Thyroid gland (tissue), 4 donors: ENCODE data around the gene MC3R. TPM values are rescaled to one million over a fixed set of nuclear protein-coding genes. Genes with fewer than 3 reads are reported as not detected.
"Not testable (repeated sequence)": the region's sequence is repeated elsewhere in the genome, so short reads cannot be mapped to it uniquely, and the experiment has no call there.

Experiments
- DNase-seq, 2 donors: peaks; one replicate each; pipeline ENCODE4 v3.0.0-alpha.2; 2019
- H3K27ac ChIP-seq, 3 donors: fragments of 200-600 bp; sonication (generic); 1 replicate in 2 of 3; 2 replicates in 1 of 3; pipeline ENCODE4 v1.5.1; 2016 to 2019; ENCODE audit warnings: mild to moderate bottlenecking in 1 of 3, moderate library complexity in 1 of 3
- H3K27me3 ChIP-seq: fragments of 200-600 bp; sonication (generic); one replicate; pipeline ENCODE4 v1.5.1; 2019
- H3K36me3 ChIP-seq, 2 donors: fragments of 200-600 bp; sonication (generic); one replicate each; pipeline ENCODE4 v1.5.1; 2016 to 2019
- H3K4me1 ChIP-seq, 2 donors: fragments of 200-600 bp; sonication (generic); one replicate each; pipeline ENCODE4 v1.5.1; 2017 to 2019
- H3K4me3 ChIP-seq, 3 donors: fragments of 200-600 bp; sonication (generic); replicated peaks in 1 of 3; 1 replicate in 2 of 3; 2 replicates in 1 of 3; pipeline ENCODE4 v1.5.1; 2016; ENCODE audit warnings: mild to moderate bottlenecking in 1 of 3
- H3K9me3 ChIP-seq: fragments of 200-600 bp; sonication (generic); one replicate; pipeline ENCODE4 v1.5.1; 2017
- POLR2A ChIP-seq, 2 donors: fragments of 450-650 bp; IDR thresholded peaks; one replicate each; pipeline ENCODE4 v1.6.1; 2017; ENCODE audit warnings: antibody characterized with exemption in 2 of 2, mild to moderate bottlenecking in 2 of 2, moderate library complexity in 1 of 2
- WGBS, 2 donors: methylation state at CpG; one replicate each; pipeline ENCODE4 v1.1.5; 2017; 5-methylcytosine and 5-hydroxymethylcytosine counted together
- intact Hi-C: fragments of 100-400 bp; cut with DNase I; formaldehyde crosslinking; loops from one replicate; pipeline ENCODE4 v1.15.1; 2023
- total RNA-seq, 4 donors: library from RNA; depleted of rRNA; stranded (reverse); fragments of >200 nt; gene quantifications; one replicate each; pipeline ENCODE4 v1.2.3, GENCODE V29; 2016
- TF ChIP-seq, protein P1 (sequence below), 6 experiments: fragments of 200-600 bp in 3 of 6; fragments of 450-650 bp in 3 of 6; sonication (generic) in 3 of 6; IDR thresholded peaks; one replicate each; pipeline ENCODE4 v1.5.1; 2016 to 2019; ENCODE audit warnings: antibody characterized with exemption in 6 of 6, mild to moderate bottlenecking in 2 of 6, inconsistent platforms in 1 of 6, moderate library complexity in 1 of 6

Gene MC3R
- total RNA-seq, 4 donors from 2014 or later, result not detected

DNA sequence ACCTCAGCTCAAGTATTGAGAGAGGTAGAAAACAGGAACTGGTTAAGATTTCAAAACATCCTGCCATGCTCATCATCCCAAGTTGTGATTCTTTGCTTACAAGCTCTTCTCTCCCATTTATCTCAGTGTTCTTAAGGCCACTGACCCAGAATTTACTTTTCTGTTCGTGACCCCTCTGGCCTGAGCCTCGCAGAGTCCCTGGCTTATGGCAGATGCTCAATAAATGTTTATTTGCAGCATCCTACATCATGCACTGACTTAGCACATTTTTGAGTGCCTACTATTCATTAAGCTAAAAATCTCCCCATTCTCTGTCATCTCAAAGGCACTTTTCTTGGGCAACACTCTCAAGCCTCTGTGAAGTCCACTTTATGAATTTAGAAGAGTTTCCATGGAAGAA, 33.4 kb upstream of the MC3R start:
- TF ChIP-seq, protein P1, sequence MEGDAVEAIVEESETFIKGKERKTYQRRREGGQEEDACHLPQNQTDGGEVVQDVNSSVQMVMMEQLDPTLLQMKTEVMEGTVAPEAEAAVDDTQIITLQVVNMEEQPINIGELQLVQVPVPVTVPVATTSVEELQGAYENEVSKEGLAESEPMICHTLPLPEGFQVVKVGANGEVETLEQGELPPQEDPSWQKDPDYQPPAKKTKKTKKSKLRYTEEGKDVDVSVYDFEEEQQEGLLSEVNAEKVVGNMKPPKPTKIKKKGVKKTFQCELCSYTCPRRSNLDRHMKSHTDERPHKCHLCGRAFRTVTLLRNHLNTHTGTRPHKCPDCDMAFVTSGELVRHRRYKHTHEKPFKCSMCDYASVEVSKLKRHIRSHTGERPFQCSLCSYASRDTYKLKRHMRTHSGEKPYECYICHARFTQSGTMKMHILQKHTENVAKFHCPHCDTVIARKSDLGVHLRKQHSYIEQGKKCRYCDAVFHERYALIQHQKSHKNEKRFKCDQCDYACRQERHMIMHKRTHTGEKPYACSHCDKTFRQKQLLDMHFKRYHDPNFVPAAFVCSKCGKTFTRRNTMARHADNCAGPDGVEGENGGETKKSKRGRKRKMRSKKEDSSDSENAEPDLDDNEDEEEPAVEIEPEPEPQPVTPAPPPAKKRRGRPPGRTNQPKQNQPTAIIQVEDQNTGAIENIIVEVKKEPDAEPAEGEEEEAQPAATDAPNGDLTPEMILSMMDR (IDR thresholded peaks at IDR 0.05), result no peak
- no peak for TF ChIP-seq POLR2A (IDR thresholded peaks at IDR 0.05)
- Histone ChIP-seq H3K4me1 (no peaks in the 10 kb centered on the region), H3K36me3 (no peaks in the 10 kb centered on the region), H3K9me3 (no peaks in the 10 kb centered on the region), H3K4me3 (no peak overlapping the region), H3K27me3 (no peaks in the 10 kb centered on the region), H3K27ac (no peak overlapping the region)
- intact Hi-C loops, result no loop called here
- DNase-seq, result no peak
- whole genome bisulfite sequencing, 2 donors, result 23 to 30% methylated on average over 1 to 2 of the region's 2 CpGs

DNA sequence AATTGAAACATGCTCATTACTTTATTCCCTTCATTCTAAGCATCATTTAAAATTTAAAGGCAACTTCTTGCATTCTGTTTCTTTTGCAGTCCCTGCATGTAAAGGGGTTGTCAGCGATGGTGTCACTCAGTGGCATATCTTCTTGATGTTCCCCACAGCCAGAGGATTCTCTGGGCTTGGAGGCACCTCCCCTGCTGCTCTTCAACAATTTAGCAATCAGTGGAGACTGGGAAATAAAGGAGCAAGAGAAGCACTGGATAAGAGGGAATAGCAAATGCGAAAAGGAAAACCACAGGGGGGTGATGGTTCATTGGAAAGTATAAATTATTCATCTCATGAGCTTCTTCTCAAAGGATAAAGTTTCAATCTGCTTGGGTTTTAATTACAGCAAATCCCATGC, 30.7 kb upstream of the MC3R start:
- Histone ChIP-seq H3K9me3 (no peaks in the 10 kb centered on the region), H3K36me3 (no peaks in the 10 kb centered on the region), H3K27me3 (no peaks in the 10 kb centered on the region), H3K4me3 (no peak overlapping the region), H3K4me1 (no peaks in the 10 kb centered on the region), H3K27ac (no peak overlapping the region)
- no peak for DNase-seq
- WGBS, 2 donors, result 55 to 59% methylated on average over 2 of the region's 2 CpGs
- intact Hi-C loops, result no loop called here
- TF ChIP-seq, protein P1 (IDR thresholded peaks at IDR 0.05), result no peak
- TF ChIP-seq POLR2A (IDR thresholded peaks at IDR 0.05), result no peak

DNA sequence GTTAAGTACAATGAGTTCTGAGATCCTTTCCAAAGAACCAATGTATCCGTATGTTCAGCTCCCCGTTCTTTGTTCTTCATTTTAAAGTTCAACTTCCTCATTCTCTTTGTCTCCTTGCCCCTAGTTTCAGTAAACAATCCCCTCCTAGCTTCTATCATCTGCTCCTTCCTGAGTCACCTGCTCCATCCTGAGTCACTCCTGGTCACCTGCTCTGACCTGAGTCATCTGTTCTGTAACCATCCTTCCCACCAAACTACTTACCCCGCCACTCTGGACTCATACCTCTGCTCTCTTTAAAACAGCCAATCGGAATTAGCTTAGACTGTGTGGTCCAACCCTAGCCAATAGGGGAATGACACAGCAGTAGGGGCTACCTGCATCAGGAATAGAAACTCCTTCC, 27.3 kb upstream of the MC3R start:
- 91 to 93% methylated on average over 4 of the region's 4 CpGs for WGBS, 2 donors

DNA sequence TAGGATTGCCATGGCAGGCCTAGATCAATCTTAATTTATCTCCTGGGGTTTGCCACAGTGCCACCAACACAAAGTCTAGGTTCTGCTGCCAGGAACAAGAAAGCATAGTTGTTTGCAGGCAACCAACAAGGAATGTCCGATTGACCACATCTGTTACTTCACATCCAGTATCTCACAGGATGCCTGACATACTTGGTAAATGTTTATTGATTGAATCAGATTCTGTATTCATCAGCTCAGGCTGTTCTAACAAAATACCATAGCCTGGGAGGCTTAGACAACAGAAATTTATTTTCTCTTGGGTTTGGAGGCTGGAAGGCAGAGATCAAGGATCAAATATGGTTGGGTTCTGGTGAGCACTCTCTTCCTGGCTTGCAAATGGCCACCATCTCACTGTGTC, 26.3 kb upstream of the MC3R start:
- Histone ChIP-seq H3K9me3 (no peaks in the 10 kb centered on the region), H3K4me1 (no peaks in the 10 kb centered on the region), H3K36me3 (no peaks in the 10 kb centered on the region), H3K27ac (no peak overlapping the region), H3K27me3 (no peaks in the 10 kb centered on the region), H3K4me3 (no peak overlapping the region)
- no peak for TF ChIP-seq POLR2A (IDR thresholded peaks at IDR 0.05)
- TF ChIP-seq, protein P1 (IDR thresholded peaks at IDR 0.05), result no peak
- intact Hi-C loops, result no loop called here
- WGBS, 2 donors, result 84 to 100% methylated on average over 1 of the region's 1 CpG
- no peak for DNase-seq

More for the DNA sequence above, 27.3 kb upstream of the MC3R start:
- H3K9me3 ChIP-seq, H3K4me3 ChIP-seq, intact Hi-C loops, H3K4me1 ChIP-seq, H3K36me3 ChIP-seq, H3K27ac ChIP-seq, DNase-seq, H3K27me3 ChIP-seq: not testable (repeated sequence)

DNA sequence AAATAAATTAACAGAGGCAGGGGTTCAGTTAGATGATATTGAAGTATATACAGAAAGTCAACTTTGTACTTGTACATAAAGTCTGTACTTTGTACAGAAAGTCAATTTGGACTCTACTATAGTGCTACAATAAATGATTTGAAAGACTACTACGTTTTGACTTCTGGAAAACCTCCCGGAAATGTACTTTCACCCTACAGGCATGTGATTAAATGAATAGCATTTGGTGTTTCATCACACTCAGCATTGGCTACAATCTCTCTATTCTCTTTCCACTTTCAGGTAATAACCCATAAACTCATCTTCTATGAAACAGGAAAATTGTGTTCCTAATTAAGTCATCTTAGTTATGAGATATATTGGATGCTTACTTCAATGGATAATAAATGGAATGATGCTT, 25.6 kb upstream of the MC3R start:
- Histone ChIP-seq H3K27ac (no peak overlapping the region), H3K4me1 (no peaks in the 10 kb centered on the region), H3K27me3 (no peaks in the 10 kb centered on the region), H3K36me3 (no peaks in the 10 kb centered on the region), H3K4me3 (no peak overlapping the region), H3K9me3 (no peaks in the 10 kb centered on the region)
- WGBS, 2 donors, result 69 to 75% methylated on average over 2 of the region's 2 CpGs
- TF ChIP-seq, protein P1 (IDR thresholded peaks at IDR 0.05), result no peak
- no peak for TF ChIP-seq POLR2A (IDR thresholded peaks at IDR 0.05)
- no peak for DNase-seq
- intact Hi-C loops, result no loop called here

DNA sequence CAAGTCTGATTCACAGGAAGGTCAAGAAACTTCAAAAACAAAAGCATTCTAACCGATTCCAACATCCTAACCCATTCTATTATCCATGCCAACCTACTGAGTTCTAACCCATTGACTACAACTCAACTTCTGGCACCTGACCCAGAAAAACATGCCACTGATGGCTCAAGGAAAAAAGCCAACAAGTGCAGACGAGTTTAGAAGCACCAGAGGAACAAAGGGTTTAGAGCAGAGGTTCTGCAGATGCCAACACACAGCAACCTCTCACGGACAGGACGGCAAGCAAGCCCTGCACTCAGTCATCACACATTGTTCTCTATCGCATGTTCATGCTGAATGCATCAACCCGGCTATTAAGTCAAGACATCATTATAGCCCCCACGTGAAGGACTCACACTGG, 25.2 kb upstream of the MC3R start:
- H3K9me3 ChIP-seq, result no peaks in the 10 kb centered on the region
- no peak overlapping the region for H3K27ac ChIP-seq
- no peak for TF ChIP-seq POLR2A (IDR thresholded peaks at IDR 0.05)
- TF ChIP-seq, protein P1 (IDR thresholded peaks at IDR 0.05), result no peak
- no peak for DNase-seq
- H3K4me1 ChIP-seq, result no peaks in the 10 kb centered on the region
- H3K36me3 ChIP-seq, result no peaks in the 10 kb centered on the region
- no peaks in the 10 kb centered on the region for H3K27me3 ChIP-seq
- no peak overlapping the region for H3K4me3 ChIP-seq
- WGBS, 2 donors, result 72 to 78% methylated on average over 7 of the region's 7 CpGs
- intact Hi-C loops, result no loop called here
